BE2C (cell line): ENCODE data around the gene DPP4.

Source experiments
- DNase-seq: peaks from one replicate; pipeline ENCODE4 v3.0.0-alpha.2; 2020
- H3K27me3 ChIP-seq: fragments of 250-450 bp; sonication (Bioruptor Pico); 2 replicates; pipeline ENCODE4 v1.5.1; 2020; ENCODE audit warnings: mild to moderate bottlenecking
- H3K36me3 ChIP-seq: fragments of 250-450 bp; sonication (Bioruptor Pico); 2 replicates; pipeline ENCODE4 v1.5.1; 2020; ENCODE audit warnings: mild to moderate bottlenecking
- H3K4me1 ChIP-seq: fragments of 250-450 bp; sonication (Bioruptor Pico); 2 replicates; pipeline ENCODE4 v1.5.1; 2020
- H3K4me3 ChIP-seq: 2 replicates; pipeline ENCODE4 v1.5.1; 2011; ENCODE audit warnings: low read depth, low read length
- H3K9me3 ChIP-seq: fragments of 250-450 bp; sonication (Bioruptor Pico); 2 replicates; pipeline ENCODE4 v1.5.1; 2020
- TF ChIP-seq, protein P1 (sequence below): IDR thresholded peaks from 2 replicates; pipeline ENCODE4 v1.5.1; 2012; ENCODE audit warnings: mild to moderate bottlenecking, low read depth, low read length

DPP4 gene

DNA sequence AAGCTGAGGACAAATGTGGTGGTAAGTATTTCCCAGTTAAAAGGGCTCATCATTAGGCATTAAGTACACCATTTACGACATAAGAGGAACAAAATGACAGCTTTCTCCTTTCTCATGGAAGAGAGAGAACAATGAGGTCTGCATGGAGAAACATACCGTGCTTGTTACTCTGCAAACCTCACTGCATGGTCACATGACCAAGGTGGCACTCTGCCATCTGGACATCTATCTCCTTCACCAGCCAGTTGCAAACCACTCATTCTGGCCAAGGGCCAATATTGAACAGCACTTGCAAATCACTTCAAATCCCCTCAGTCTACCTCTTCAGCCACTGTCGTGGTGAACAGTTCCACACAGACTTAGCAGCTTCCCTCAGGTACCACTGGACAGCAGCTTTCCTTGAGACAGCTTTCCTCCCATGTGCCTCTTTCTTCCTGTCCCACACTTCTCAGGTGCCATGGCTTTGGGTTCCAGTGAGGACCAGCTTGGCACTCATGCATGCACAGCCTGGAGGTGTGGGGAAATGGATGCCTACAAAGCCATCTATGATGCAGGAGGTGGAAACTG, 29.5 kb upstream of the DPP4 start:
- Histone ChIP-seq H3K27me3 (no peaks in the 10 kb centered on the region), H3K4me1 (no peaks in the 10 kb centered on the region), H3K36me3 (no peaks in the 10 kb centered on the region), H3K9me3 (no peaks in the 10 kb centered on the region), H3K4me3 (no peak overlapping the region)
- peak; percentile 9 for DNase-seq
- TF ChIP-seq, protein P1, sequence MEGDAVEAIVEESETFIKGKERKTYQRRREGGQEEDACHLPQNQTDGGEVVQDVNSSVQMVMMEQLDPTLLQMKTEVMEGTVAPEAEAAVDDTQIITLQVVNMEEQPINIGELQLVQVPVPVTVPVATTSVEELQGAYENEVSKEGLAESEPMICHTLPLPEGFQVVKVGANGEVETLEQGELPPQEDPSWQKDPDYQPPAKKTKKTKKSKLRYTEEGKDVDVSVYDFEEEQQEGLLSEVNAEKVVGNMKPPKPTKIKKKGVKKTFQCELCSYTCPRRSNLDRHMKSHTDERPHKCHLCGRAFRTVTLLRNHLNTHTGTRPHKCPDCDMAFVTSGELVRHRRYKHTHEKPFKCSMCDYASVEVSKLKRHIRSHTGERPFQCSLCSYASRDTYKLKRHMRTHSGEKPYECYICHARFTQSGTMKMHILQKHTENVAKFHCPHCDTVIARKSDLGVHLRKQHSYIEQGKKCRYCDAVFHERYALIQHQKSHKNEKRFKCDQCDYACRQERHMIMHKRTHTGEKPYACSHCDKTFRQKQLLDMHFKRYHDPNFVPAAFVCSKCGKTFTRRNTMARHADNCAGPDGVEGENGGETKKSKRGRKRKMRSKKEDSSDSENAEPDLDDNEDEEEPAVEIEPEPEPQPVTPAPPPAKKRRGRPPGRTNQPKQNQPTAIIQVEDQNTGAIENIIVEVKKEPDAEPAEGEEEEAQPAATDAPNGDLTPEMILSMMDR: no peak

DNA sequence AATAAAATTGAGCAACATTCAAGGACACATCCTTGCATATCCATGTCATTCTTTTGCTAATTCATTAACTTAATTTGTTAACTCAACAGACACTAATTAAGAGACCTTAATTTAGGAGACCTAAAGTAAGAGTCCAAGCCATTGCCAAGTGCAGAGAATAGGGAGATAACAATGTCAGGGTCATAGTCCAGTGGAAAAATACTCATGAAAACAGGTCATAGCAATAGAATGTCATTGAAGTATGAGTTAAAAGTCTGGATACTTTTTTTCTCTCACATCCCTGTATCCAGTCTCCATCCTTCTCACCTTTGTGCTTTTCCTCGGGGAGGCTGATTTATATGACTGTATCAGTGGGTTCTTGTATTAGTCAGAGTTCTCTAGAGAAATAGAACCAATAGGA, 26.6 kb upstream of the DPP4 start:
- Histone ChIP-seq H3K4me3 (no peak overlapping the region), H3K36me3 (no peaks in the 10 kb centered on the region), H3K9me3 (no peaks in the 10 kb centered on the region), H3K4me1 (no peaks in the 10 kb centered on the region), H3K27me3 (no peaks in the 10 kb centered on the region)
- DNase-seq: no peak
- TF ChIP-seq, protein P1: no peak

DNA sequence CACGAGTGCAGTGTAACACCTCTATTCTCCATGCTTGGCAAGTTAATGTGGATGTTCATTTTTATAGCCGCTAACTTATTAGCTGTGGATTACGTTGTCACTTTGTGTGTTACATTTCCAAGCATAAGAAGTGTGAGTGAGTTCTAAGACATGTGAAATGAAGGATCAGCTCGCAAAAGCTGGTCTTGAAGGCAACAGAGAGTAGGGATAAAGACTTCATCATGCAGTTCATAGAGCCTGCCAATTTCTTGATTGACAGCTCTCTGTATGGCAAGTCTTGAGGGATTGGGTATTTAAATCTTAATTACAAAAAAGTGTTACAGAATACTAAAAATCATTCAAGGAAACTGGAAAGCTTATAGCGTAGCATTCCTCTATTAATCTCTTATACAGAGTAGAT, 25.8 kb upstream of the DPP4 start:
- Histone ChIP-seq H3K9me3 (no peaks in the 10 kb centered on the region), H3K27me3 (no peaks in the 10 kb centered on the region), H3K4me3 (no peak overlapping the region), H3K36me3 (no peaks in the 10 kb centered on the region), H3K4me1 (no peaks in the 10 kb centered on the region)
- DNase-seq: no peak
- TF ChIP-seq, protein P1: no peak

DNA sequence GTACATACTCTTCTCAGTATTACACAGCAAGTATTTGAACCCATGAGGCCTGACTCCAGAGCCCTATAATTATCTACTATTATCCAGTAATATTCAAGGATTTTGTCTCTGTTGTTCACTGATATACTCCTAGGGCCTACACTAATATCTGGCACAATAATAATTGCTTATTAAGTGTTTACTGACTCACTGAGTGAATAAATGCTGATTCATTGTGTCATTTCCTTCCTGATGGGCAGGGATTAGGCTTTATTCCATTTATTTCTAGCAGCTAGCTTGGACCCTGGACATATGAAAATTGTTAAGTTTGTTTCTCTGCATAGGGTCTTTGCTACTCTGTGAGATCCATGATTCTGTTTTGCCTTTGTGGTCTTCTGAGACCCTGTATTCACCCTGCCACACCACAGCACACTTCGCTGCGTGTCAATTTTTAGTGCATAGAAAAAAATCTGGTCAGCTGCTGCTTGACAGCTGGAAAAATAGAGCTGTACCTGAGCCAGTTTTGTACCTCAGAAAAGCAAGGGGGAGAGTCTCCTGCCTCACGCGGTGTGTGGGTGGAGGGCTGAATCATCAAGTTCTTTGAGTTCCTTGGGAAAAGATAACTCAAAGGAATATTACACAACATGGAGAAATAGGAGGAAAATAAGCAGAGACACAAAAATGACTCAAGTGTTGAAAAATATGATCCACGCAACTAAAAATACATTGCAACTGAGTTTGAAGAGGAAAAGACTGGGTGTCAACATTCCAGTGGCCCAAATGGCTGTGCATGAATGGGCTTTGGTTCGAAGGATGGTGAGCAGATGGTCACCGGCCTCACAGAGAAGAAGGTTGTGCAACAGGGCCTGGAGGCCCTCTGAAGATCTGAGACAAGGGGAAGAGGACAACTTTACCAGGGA, 18.9 kb upstream of the DPP4 start:
- DNase-seq: no peak
- Histone ChIP-seq H3K4me1 (no peaks in the 10 kb centered on the region), H3K9me3 (no peaks in the 10 kb centered on the region), H3K36me3 (no peaks in the 10 kb centered on the region), H3K4me3 (no peak overlapping the region), H3K27me3 (no peaks in the 10 kb centered on the region)
- TF ChIP-seq, protein P1: no peak

DNA sequence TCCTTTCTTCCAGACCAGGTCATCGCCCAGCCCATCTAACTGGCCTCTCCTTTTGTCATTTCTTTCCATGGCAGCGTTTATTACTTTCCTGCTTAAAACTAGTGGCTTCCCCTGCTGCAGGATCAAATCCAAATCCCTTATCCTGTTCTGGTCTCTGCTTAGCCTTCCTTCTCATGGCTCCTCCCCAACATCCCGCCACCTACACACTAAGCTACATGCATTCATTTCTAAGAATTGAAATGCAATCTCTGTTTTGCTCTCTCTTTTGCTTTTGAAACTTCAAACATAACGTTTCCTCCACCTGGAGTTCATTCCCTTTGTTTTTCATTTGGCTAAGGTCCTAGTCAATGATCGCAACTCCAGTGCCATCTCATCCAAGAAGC, 18.0 kb upstream of the DPP4 start:
- H3K36me3 ChIP-seq: no peaks in the 10 kb centered on the region
- no peaks in the 10 kb centered on the region for H3K27me3 ChIP-seq
- DNase-seq: no peak
- no peak overlapping the region for H3K4me3 ChIP-seq
- no peaks in the 10 kb centered on the region for H3K4me1 ChIP-seq
- TF ChIP-seq, protein P1: no peak
- H3K9me3 ChIP-seq: no peaks in the 10 kb centered on the region

DNA sequence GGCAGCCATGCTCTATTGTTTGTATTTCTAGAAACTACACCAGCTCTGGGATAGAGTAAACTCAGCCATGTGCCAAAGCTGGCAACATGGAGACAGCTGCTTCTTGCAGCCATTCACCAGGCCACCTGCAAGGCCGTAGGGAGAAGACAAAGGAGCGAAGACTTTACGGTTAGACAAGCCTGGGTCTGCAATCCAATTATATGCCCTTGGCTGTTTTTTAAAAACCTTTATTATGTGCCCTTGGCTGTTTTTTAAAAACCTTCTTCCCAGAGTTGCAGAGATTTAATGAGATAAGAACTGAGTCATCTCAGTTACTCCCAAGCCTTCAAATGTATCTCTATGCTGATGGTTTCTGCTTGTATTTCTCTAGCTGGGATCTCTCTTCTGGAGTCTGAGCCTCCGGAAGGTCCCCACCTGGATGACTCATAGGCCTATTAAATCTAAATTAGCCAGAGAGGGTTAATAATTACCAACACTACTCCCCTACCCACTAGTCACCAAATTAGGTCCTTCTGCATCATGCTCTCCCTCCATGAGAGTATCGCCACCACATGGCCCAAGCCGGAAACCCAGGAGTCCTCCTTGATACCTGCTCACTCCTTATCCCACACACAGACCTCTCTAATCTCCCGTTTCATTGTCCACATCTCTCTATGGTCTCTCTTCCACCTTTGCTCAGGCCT, 17.5 kb upstream of the DPP4 start:
- Histone ChIP-seq H3K9me3 (no peaks in the 10 kb centered on the region), H3K27me3 (no peaks in the 10 kb centered on the region), H3K4me3 (no peak overlapping the region), H3K4me1 (no peaks in the 10 kb centered on the region), H3K36me3 (no peaks in the 10 kb centered on the region)
- TF ChIP-seq, protein P1: no peak
- no peak for DNase-seq
